NB4 (cell line): ENCODE measurements around the gene RPL10L.
A peak's percentile ranks its signal among the peaks of the same experiment; 100 is the strongest.

Experiments
- DNase-seq: peaks from one replicate; pipeline ENCODE4 v3.0.0; 2010; ENCODE audit warnings: low read depth
- H3K4me3 ChIP-seq: one replicate; pipeline ENCODE4 v1.5.1; 2011; ENCODE audit warnings: mild to moderate bottlenecking, low read depth, low read length, moderate library complexity
- MYC ChIP-seq: IDR thresholded peaks from 2 replicates; pipeline ENCODE4 v1.6.1; 2011; ENCODE audit warnings: low read depth, low read length
- POLR2A ChIP-seq: IDR thresholded peaks from 2 replicates; pipeline ENCODE4 v1.6.1; 2011; ENCODE audit warnings: mild to moderate bottlenecking; ENCODE audit not compliant: insufficient read length; ENCODE audit errors: extremely low read depth
- TF ChIP-seq, protein P1 (sequence below): IDR thresholded peaks from one replicate; pipeline ENCODE4 v1.5.1; 2012; ENCODE audit warnings: low read depth, low read length
- TF ChIP-seq, protein P2 (sequence below): IDR thresholded peaks from 2 replicates; pipeline ENCODE4 v1.6.1; 2011; ENCODE audit warnings: low read depth, low read length

Gene RPL10L

DNA sequence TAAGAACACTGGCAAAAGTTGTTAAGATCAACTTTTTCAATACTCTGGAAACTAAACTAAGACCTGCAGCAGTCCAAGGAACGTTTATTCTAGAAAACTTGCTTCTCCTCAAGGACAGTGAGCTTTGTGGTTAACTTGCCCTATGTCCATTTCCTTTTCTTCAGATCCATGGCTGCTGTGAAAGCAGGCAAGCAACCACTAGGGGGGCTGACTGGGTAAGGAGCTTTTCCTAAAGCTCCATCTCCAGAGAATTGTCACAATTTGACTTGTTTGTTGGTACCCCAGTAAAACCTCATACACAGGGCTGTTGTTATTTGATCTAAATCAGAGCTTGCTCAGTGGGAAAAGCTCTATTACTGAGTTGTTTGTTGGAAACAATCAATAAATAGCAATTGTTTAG is 10.1 kb upstream of the RPL10L start:
- no peak overlapping the region for H3K4me3 ChIP-seq
- peak; percentile 26 for DNase-seq
- TF ChIP-seq, protein P1, sequence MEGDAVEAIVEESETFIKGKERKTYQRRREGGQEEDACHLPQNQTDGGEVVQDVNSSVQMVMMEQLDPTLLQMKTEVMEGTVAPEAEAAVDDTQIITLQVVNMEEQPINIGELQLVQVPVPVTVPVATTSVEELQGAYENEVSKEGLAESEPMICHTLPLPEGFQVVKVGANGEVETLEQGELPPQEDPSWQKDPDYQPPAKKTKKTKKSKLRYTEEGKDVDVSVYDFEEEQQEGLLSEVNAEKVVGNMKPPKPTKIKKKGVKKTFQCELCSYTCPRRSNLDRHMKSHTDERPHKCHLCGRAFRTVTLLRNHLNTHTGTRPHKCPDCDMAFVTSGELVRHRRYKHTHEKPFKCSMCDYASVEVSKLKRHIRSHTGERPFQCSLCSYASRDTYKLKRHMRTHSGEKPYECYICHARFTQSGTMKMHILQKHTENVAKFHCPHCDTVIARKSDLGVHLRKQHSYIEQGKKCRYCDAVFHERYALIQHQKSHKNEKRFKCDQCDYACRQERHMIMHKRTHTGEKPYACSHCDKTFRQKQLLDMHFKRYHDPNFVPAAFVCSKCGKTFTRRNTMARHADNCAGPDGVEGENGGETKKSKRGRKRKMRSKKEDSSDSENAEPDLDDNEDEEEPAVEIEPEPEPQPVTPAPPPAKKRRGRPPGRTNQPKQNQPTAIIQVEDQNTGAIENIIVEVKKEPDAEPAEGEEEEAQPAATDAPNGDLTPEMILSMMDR = peak; percentile 40
- TF ChIP-seq, protein P2, sequence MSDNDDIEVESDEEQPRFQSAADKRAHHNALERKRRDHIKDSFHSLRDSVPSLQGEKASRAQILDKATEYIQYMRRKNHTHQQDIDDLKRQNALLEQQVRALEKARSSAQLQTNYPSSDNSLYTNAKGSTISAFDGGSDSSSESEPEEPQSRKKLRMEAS = no peak
- no peak for TF ChIP-seq POLR2A

DNA sequence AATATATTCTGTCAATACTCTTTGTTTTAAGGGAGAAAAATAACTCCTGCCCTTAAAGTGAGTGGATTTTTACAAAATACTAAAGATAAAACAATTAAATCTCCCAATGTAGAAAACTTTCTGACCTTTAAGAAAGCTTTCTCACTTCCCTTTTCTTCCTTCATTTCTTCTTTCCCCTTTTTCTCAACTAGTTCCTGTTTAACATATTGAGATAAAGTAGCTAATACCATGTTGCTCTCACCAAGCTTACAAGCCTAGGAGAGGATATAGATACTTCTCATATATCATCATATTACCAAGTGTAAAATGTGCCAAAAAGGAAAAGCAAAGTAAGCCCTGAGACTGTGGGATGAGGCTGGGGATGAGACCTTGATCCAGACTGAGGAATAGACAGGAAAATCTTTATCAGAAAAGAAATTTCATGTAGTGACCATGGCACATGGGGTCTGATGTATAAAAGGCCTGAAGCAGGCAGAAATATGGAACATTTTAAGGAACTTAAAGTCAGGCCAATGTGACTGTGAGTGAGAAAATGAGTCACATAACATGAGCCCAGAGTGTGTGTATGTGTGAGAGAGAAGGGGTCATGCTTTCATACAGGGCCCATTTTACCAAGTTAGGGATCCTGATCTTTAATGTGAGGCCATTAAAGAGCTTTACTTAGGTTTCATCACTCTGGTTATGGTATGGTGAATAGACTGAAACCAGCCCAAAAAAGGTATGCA is 1.6 kb upstream of the RPL10L start:
- no peak overlapping the region for H3K4me3 ChIP-seq
- TF ChIP-seq, protein P1 = no peak
- TF ChIP-seq MYC (no peak), POLR2A (no peak)
- TF ChIP-seq, protein P2 = no peak
- no peak for DNase-seq

DNA sequence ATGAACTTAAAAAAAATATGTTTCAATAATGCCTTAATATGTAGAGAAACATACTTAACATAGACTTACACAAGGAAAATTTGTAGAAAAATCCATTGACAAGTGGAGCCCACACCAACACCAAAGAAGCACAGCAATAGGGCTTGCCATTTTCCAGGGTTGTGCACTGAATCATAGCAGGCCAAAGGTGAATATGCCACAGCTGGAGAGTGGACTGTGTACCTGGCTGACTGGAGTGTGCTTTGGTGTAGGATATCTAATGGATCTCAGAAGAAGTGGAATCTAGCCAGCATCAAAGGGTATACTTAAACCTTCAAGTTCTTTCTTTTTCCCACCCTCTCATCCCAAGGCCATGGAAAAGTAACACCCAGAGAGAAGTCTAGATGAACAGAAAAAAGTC is 4.8 kb downstream of the RPL10L start:
- H3K4me3 ChIP-seq = no peak overlapping the region
- no peak for DNase-seq
- TF ChIP-seq MYC (no peak), POLR2A (no peak)
- TF ChIP-seq, protein P1 = no peak
- TF ChIP-seq, protein P2 = no peak

DNA sequence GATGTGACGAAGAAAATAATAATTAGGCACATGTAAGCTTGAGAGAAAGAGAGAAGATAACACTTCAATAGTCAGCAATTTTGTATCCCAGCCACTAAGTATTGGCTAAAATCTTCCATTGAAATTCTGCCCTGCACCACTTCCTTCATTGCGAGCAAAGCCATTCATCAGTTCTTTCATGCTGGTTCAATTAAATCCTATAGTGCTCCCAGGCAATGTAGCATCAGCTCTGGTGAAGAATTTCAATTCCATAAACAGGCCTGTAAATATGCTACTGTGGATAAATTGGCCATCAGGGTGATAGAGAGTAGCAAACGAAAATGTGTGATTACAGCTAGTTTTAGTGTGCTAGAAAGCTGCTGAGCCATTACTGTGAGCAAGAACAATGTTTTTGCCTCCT is 24.7 kb downstream of the RPL10L start:
- H3K4me3 ChIP-seq = no peak overlapping the region
- no peak for DNase-seq
- TF ChIP-seq, protein P1 = no peak
- TF ChIP-seq, protein P2 = no peak
- TF ChIP-seq POLR2A (no peak), MYC (no peak)
